Lower lobe of right lung (tissue), 2 donors: ENCODE results near the gene ATP6V1A. TPM values are rescaled to one million over a fixed set of nuclear protein-coding genes. Genes with fewer than 3 reads are reported as not detected.

Experiments used
- ATAC-seq, 2 donors: fragments of 200-7000 bp; cut with Tn5 transposase; one replicate each; pipeline ENCODE4 v1.9.1; 2020 to 2022; ENCODE audit warnings: mild to moderate bottlenecking in 2 of 2, moderate library complexity in 2 of 2
- DNase-seq: peaks from one replicate; pipeline ENCODE4 v3.0.0-alpha.2; 2020
- H3K27ac ChIP-seq: fragments of 200-600 bp; one replicate; pipeline ENCODE4 v1.8.0; 2022
- H3K27me3 ChIP-seq: fragments of 200-600 bp; one replicate; pipeline ENCODE4 v1.8.0; 2022; ENCODE audit warnings: low read depth
- H3K36me3 ChIP-seq: fragments of 200-600 bp; one replicate; pipeline ENCODE4 v1.8.0; 2022; ENCODE audit warnings: mild to moderate bottlenecking
- H3K4me1 ChIP-seq: fragments of 200-600 bp; one replicate; pipeline ENCODE4 v1.8.0; 2022
- H3K4me3 ChIP-seq: fragments of 200-600 bp; one replicate; pipeline ENCODE4 v1.8.0; 2022; ENCODE audit warnings: mild to moderate bottlenecking
- H3K9me3 ChIP-seq: fragments of 200-600 bp; one replicate; pipeline ENCODE4 v1.8.0; 2022
- CTCF ChIP-seq: fragments of 200-600 bp; IDR thresholded peaks from one replicate; pipeline ENCODE4 v1.8.0; 2022; ENCODE audit warnings: antibody characterized with exemption, mild to moderate bottlenecking
- intact Hi-C: fragments of 100-400 bp; cut with DNase I; formaldehyde crosslinking; loops from one replicate; pipeline ENCODE4 v1.11.0; 2022
- long read RNA-seq: library from polyadenylated mRNA; unstranded; transcript quantifications from one replicate; pipeline ENCODE4 v2.0.0, GENCODE V29; 2021
- total RNA-seq: library from RNA; stranded (reverse); fragmentation: NEBNext Ultra II Directional; extraction: Animal tissue kit (Norgen Biotek cat#: 25700); gene quantifications from one replicate; pipeline ENCODE4 v1.2.1, GENCODE V29; 2021
- donor health status: DM: no; HTN: yes; CAD: no; lungs with severe emphysema.

ATP6V1A gene
- 104 TPM for total RNA-seq
- long read RNA-seq, full-length matches to known transcripts: 33 of 63 reads
- long read RNA-seq, partial matches to known transcripts: 17 of 63 reads
- long read RNA-seq, other reads (novel, unspliced or antisense): 13 of 63 reads

- no peak for TF ChIP-seq CTCF
- peak; percentile 81 to 85 for ATAC-seq
- Histone ChIP-seq H3K4me3 (peak within 1 kb of the TSS; percentile 83), H3K36me3 (no peaks in the 10 kb centered on the region), H3K4me1 (peaks cover 54% of the 10 kb centered on the region), H3K27ac (peak within 1 kb of the TSS; percentile 99), H3K27me3 (no peaks in the 10 kb centered on the region), H3K9me3 (no peaks in the 10 kb centered on the region)
- intact Hi-C loops: no loop called here
- peak; percentile 90 for DNase-seq
Measured at GRCh38 chr3:113746548-113747282, at the start of gene ATP6V1A. ATP6V1A (plus strand) TSS chr3:113747035; CDS start chr3:113778754, 31,719 bp downstream.

- H3K4me3 ChIP-seq: peak overlapping the region; percentile 79
- DNase-seq (no peak), ATAC-seq (peak in 1 of 2 donors; percentile 5)
- TF ChIP-seq CTCF: no peak
- peak overlapping the region; percentile 98 for H3K27ac ChIP-seq
- no peaks in the 10 kb centered on the region for H3K27me3 ChIP-seq
- no peaks in the 10 kb centered on the region for H3K9me3 ChIP-seq
- no peaks in the 10 kb centered on the region for H3K36me3 ChIP-seq
- peaks cover 32% of the 10 kb centered on the region for H3K4me1 ChIP-seq
- intact Hi-C loops: no loop called here
Measured at GRCh38 chr3:113697500-113698090, 49.2 kb upstream of the ATP6V1A start.

GRCh38 chr3:113698213-113698742, 48.6 kb upstream of the ATP6V1A start:
- Histone ChIP-seq H3K9me3 (no peaks in the 10 kb centered on the region), H3K4me3 (no peak overlapping the region), H3K27me3 (no peaks in the 10 kb centered on the region), H3K4me1 (peaks cover 32% of the 10 kb centered on the region), H3K27ac (peak overlapping the region; percentile 98), H3K36me3 (no peaks in the 10 kb centered on the region)
- TF ChIP-seq CTCF: no peak
- intact Hi-C loops: no loop called here
- ATAC-seq: no peak
- DNase-seq: no peak

- intact Hi-C loops: no loop called here
- no peak for TF ChIP-seq CTCF
- ATAC-seq: no peak
- peak; percentile 45 for DNase-seq
- peaks cover 31% of the 10 kb centered on the region for H3K4me1 ChIP-seq
- peak overlapping the region; percentile 48 for H3K4me3 ChIP-seq
- no peaks in the 10 kb centered on the region for H3K9me3 ChIP-seq
- H3K36me3 ChIP-seq: no peaks in the 10 kb centered on the region
- peak overlapping the region; percentile 53 for H3K27ac ChIP-seq
- no peaks in the 10 kb centered on the region for H3K27me3 ChIP-seq
Measured at GRCh38 chr3:113698956-113699355, 47.9 kb upstream of the ATP6V1A start.

GRCh38 chr3:113707835-113708234, 39.0 kb upstream of the ATP6V1A start:
- no peaks in the 10 kb centered on the region for H3K9me3 ChIP-seq
- no peak for TF ChIP-seq CTCF
- no peak overlapping the region for H3K4me3 ChIP-seq
- no peaks in the 10 kb centered on the region for H3K36me3 ChIP-seq
- no peaks in the 10 kb centered on the region for H3K4me1 ChIP-seq
- intact Hi-C loops: no loop called here
- ATAC-seq (no peak), DNase-seq (no peak)
- H3K27me3 ChIP-seq: no peaks in the 10 kb centered on the region
- H3K27ac ChIP-seq: no peak overlapping the region
